SIG-M5 treated with dmso at 0.1 percent for 504 hours (cell line): ENCODE data around the gene ACVR2A.

Experiments
- DNase-seq: peaks from one replicate; lab custom pipeline; 2025; ENCODE audit not compliant: unreplicated experiment; lab: John Stamatoyannopoulos, UW

The ACVR2A gene

GRCh38 chr2:147917161-147917560 lies 72.3 kb downstream of the ACVR2A start:
- DNase-seq, result no peak

DNA sequence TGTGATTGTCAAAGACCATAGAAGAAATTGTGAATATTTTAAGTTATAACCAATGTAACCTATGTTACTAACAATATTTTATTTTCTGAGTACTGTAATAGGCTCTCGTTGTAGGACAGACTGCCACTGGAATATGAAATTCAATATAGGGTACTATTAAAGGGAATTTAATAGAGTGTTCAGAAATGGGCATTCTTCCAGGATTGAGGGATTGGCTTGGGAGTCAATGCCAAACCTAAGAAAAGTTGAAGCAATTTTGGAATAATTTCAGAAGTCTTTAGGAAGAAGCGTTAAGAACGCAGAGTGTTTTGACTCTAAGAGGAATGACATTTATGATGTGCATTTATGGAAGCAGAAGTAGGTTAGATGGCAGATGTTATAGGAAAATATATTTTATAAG lies 79.0 kb downstream of the ACVR2A start:
- no peak for DNase-seq

- no peak for DNase-seq
These were observed 79.8 kb downstream of the ACVR2A start for GRCh38 chr2:147924647-147925046.

DNA sequence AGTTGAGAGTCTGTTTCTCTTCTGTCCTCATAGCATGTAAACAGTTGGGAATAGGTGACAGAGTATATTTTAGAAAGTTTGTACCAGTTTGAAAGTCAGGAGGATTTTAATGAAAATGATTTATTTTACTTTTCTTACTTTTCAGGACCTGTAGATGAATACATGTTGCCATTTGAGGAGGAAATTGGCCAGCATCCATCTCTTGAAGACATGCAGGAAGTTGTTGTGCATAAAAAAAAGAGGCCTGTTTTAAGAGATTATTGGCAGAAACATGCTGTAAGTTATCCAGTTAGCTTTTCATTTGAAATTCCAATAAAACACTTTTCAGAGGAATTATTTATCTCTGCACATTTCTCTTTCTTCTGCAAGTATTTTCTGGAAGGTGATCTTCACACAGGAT lies 81.1 kb downstream of the ACVR2A start:
- DNase-seq, result no peak

- DNase-seq, result no peak
These were observed 82.3 kb downstream of the ACVR2A start for GRCh38 chr2:147927053-147927588.

DNA sequence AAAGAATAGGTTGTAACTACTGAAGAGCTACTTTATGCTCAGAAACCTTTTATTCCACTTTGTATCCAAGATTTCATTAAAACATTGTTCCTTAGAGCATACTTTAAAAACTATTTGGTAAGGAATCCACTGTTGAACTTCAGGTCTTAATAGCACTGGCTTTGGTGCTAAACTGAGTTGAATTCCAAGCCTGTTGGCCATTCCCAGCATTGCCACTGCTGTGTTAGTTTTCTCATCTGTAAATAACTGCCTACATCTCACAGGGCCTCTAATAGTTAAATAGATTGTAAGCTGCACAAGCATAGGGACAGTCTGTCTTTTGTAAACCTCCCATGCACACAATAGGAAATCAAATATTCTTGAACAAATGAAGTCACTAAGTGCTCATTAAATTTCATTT lies 89.1 kb downstream of the ACVR2A start:
- no peak for DNase-seq

DNA sequence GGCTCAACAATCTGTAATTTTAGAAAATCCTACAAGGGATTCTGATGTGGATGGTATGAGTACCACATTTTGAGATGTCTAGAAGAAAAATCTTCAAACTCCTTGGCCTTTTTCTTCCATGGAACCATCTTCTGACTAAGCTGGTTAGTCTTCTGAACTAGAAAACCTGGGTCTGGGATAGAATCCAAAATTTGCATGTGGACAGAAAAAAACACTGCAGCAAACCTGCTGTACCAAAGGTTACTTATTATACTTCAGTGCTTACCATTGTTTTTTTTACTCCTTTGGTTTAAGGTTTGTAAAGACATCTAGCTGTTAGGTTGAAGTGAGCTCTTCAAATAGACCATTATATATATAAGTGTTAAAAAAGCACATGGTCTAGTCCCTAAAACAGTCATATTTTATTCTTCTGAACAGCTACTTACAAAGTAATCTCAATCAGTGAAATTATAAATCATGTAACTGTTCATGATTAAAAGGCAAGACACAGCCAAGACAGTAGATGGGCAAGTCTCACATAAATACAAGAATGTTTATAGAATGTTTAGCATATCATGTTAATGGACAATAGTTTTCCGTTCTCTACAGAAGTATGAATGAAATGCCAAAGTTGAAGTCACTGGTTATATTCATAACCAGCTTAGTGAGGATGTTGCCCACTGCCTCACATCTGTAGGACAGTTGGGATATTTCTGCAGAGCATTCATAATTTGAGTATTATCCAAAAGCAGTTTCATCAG lies 90.2 kb downstream of the ACVR2A start:
- no peak for DNase-seq

- peak; percentile 45 for DNase-seq
These were observed 93.0 kb downstream of the ACVR2A start for GRCh38 chr2:147937744-147938349.

- no peak for DNase-seq
These were observed 94.5 kb downstream of the ACVR2A start for GRCh38 chr2:147939313-147939712.

- DNase-seq, result no peak
These were observed 100.8 kb downstream of the ACVR2A start for GRCh38 chr2:147945660-147946059.

DNA sequence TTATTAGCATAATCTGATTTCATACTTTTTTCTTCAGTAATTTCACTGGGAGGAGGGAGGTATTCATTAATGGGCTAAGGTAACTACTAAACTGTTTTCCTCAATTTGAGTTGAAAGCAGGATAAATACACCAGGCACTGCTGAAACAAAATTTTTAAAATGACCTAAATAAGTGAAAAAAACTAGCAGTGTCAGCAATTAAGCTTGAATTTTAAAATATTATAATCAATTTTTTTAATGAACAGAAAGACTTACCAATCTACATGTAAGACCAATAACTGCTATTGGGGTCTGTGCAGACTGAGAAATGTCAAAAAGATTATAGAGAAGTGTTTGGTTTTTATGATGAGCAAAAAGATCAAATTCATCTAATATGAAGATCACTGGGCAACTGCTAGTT lies 107.3 kb downstream of the ACVR2A start:
- no peak for DNase-seq

- DNase-seq, result no peak
These were observed 123.7 kb downstream of the ACVR2A start for GRCh38 chr2:147968571-147968970.

- DNase-seq, result no peak
These were observed 131.3 kb downstream of the ACVR2A start for GRCh38 chr2:147976102-147976501.

- no peak for DNase-seq
These were observed 132.8 kb downstream of the ACVR2A start for GRCh38 chr2:147977679-147978078.
